Measurements from ENCODE around the gene RXRA. TPM values are rescaled to one million over a fixed set of nuclear protein-coding genes. Genes with fewer than 3 reads are reported as not detected.

Gene RXRA
- total RNA-seq, 1 donor from 2014 or later: 22.8 TPM

GRCh38 chr9:134335486-134336220, 9.4 kb downstream of the RXRA start:
- Mint-ChIP-seq H3K36me3 (ENCODE audit: low read depth) (no peaks in the 10 kb centered on the region), H3K27ac (no peak overlapping the region), H3K9me3 (no peaks in the 10 kb centered on the region), H3K27me3 (ENCODE audit: low read depth) (no peaks in the 10 kb centered on the region), H3K4me1 (ENCODE audit: low read depth) (no peaks in the 10 kb centered on the region), H3K4me3 (ENCODE audit: low read depth) (no peak overlapping the region)
- intact Hi-C loops (cut with micrococcal nuclease): no loop called here
- no peak for DNase-seq (ENCODE audit: low spot score)

- H3K4me1 Mint-ChIP-seq (ENCODE audit: low read depth): no peaks in the 10 kb centered on the region
- H3K4me3 Mint-ChIP-seq (ENCODE audit: low read depth): no peak overlapping the region
- H3K9me3 Mint-ChIP-seq: no peaks in the 10 kb centered on the region
- H3K27me3 Mint-ChIP-seq (ENCODE audit: low read depth): no peaks in the 10 kb centered on the region
- no peak overlapping the region for H3K27ac Mint-ChIP-seq
- no peak for DNase-seq (ENCODE audit: low spot score)
- intact Hi-C loops (cut with micrococcal nuclease): no loop called here
- H3K36me3 Mint-ChIP-seq (ENCODE audit: low read depth): no peaks in the 10 kb centered on the region
These were observed 10.0 kb downstream of the RXRA start for GRCh38 chr9:134336228-134336627.

GRCh38 chr9:134336924-134337323, 10.7 kb downstream of the RXRA start:
- H3K27me3 Mint-ChIP-seq (ENCODE audit: low read depth): no peaks in the 10 kb centered on the region
- no peaks in the 10 kb centered on the region for H3K36me3 Mint-ChIP-seq (ENCODE audit: low read depth)
- intact Hi-C loops (cut with micrococcal nuclease): no loop called here
- H3K4me1 Mint-ChIP-seq (ENCODE audit: low read depth): no peaks in the 10 kb centered on the region
- no peaks in the 10 kb centered on the region for H3K9me3 Mint-ChIP-seq
- no peak for DNase-seq (ENCODE audit: low spot score)
- H3K27ac Mint-ChIP-seq: no peak overlapping the region
- H3K4me3 Mint-ChIP-seq (ENCODE audit: low read depth): no peak overlapping the region

GRCh38 chr9:134337469-134337868, 11.2 kb downstream of the RXRA start:
- Mint-ChIP-seq H3K4me3 (ENCODE audit: low read depth) (no peak overlapping the region), H3K9me3 (no peaks in the 10 kb centered on the region), H3K27me3 (ENCODE audit: low read depth) (no peaks in the 10 kb centered on the region), H3K27ac (no peak overlapping the region), H3K4me1 (ENCODE audit: low read depth) (no peaks in the 10 kb centered on the region), H3K36me3 (ENCODE audit: low read depth) (no peaks in the 10 kb centered on the region)
- no peak for DNase-seq (ENCODE audit: low spot score)
- intact Hi-C loops (cut with micrococcal nuclease): no loop called here

GRCh38 chr9:134338394-134339182, 12.3 kb downstream of the RXRA start:
- H3K27ac Mint-ChIP-seq: no peak overlapping the region
- DNase-seq (ENCODE audit: low spot score): no peak
- no peaks in the 10 kb centered on the region for H3K36me3 Mint-ChIP-seq (ENCODE audit: low read depth)
- H3K4me1 Mint-ChIP-seq (ENCODE audit: low read depth): no peaks in the 10 kb centered on the region
- H3K4me3 Mint-ChIP-seq (ENCODE audit: low read depth): no peak overlapping the region
- intact Hi-C loops (cut with micrococcal nuclease): no loop called here
- H3K9me3 Mint-ChIP-seq: no peaks in the 10 kb centered on the region
- no peaks in the 10 kb centered on the region for H3K27me3 Mint-ChIP-seq (ENCODE audit: low read depth)

- H3K4me3 Mint-ChIP-seq (ENCODE audit: low read depth): no peak overlapping the region
- no peaks in the 10 kb centered on the region for H3K4me1 Mint-ChIP-seq (ENCODE audit: low read depth)
- no peaks in the 10 kb centered on the region for H3K27me3 Mint-ChIP-seq (ENCODE audit: low read depth)
- H3K27ac Mint-ChIP-seq: no peak overlapping the region
- DNase-seq (ENCODE audit: low spot score): no peak
- H3K9me3 Mint-ChIP-seq: no peaks in the 10 kb centered on the region
- intact Hi-C loops (cut with micrococcal nuclease): no loop called here
- H3K36me3 Mint-ChIP-seq (ENCODE audit: low read depth): no peaks in the 10 kb centered on the region
These were observed 13.0 kb downstream of the RXRA start for GRCh38 chr9:134339183-134339806.

- H3K36me3 Mint-ChIP-seq (ENCODE audit: low read depth): no peaks in the 10 kb centered on the region
- intact Hi-C loops (cut with micrococcal nuclease): no loop called here
- no peaks in the 10 kb centered on the region for H3K27me3 Mint-ChIP-seq (ENCODE audit: low read depth)
- DNase-seq (ENCODE audit: low spot score): no peak
- no peaks in the 10 kb centered on the region for H3K9me3 Mint-ChIP-seq
- H3K4me1 Mint-ChIP-seq (ENCODE audit: low read depth): no peaks in the 10 kb centered on the region
- H3K27ac Mint-ChIP-seq: no peak overlapping the region
- H3K4me3 Mint-ChIP-seq (ENCODE audit: low read depth): no peak overlapping the region
These were observed 14.4 kb downstream of the RXRA start for GRCh38 chr9:134340475-134341160.

GRCh38 chr9:134341306-134341705, 15.1 kb downstream of the RXRA start:
- no peak overlapping the region for H3K27ac Mint-ChIP-seq
- DNase-seq (ENCODE audit: low spot score): no peak
- H3K4me1 Mint-ChIP-seq (ENCODE audit: low read depth): no peaks in the 10 kb centered on the region
- no peaks in the 10 kb centered on the region for H3K27me3 Mint-ChIP-seq (ENCODE audit: low read depth)
- H3K4me3 Mint-ChIP-seq (ENCODE audit: low read depth): no peak overlapping the region
- H3K9me3 Mint-ChIP-seq: no peaks in the 10 kb centered on the region
- intact Hi-C loops (cut with micrococcal nuclease): no loop called here
- H3K36me3 Mint-ChIP-seq (ENCODE audit: low read depth): no peaks in the 10 kb centered on the region

- no peaks in the 10 kb centered on the region for H3K9me3 Mint-ChIP-seq
- no peaks in the 10 kb centered on the region for H3K27me3 Mint-ChIP-seq (ENCODE audit: low read depth)
- no peak for DNase-seq (ENCODE audit: low spot score)
- no peaks in the 10 kb centered on the region for H3K36me3 Mint-ChIP-seq (ENCODE audit: low read depth)
- no peaks in the 10 kb centered on the region for H3K4me1 Mint-ChIP-seq (ENCODE audit: low read depth)
- intact Hi-C loops (cut with micrococcal nuclease): no loop called here
- no peak overlapping the region for H3K27ac Mint-ChIP-seq
- no peak overlapping the region for H3K4me3 Mint-ChIP-seq (ENCODE audit: low read depth)
These were observed 15.9 kb downstream of the RXRA start for GRCh38 chr9:134341929-134342745.

GRCh38 chr9:134342746-134343115, 16.5 kb downstream of the RXRA start:
- H3K27me3 Mint-ChIP-seq (ENCODE audit: low read depth): no peaks in the 10 kb centered on the region
- H3K9me3 Mint-ChIP-seq: no peaks in the 10 kb centered on the region
- no peaks in the 10 kb centered on the region for H3K4me1 Mint-ChIP-seq (ENCODE audit: low read depth)

GRCh38 chr9:134343637-134344036, 17.4 kb downstream of the RXRA start:
- H3K27ac Mint-ChIP-seq: no peak overlapping the region
- H3K4me1 Mint-ChIP-seq (ENCODE audit: low read depth): no peaks in the 10 kb centered on the region
- H3K9me3 Mint-ChIP-seq: no peaks in the 10 kb centered on the region
- intact Hi-C loops (cut with micrococcal nuclease): no loop called here
- H3K27me3 Mint-ChIP-seq (ENCODE audit: low read depth): no peaks in the 10 kb centered on the region
- no peak overlapping the region for H3K4me3 Mint-ChIP-seq (ENCODE audit: low read depth)
- no peak for DNase-seq (ENCODE audit: low spot score)
- H3K36me3 Mint-ChIP-seq (ENCODE audit: low read depth): no peaks in the 10 kb centered on the region

More at GRCh38 chr9:134342746-134343115, 16.5 kb downstream of the RXRA start:
- intact Hi-C loops (cut with micrococcal nuclease): no loop called here
- no peak for DNase-seq (ENCODE audit: low spot score)
- H3K27ac Mint-ChIP-seq: no peak overlapping the region
- H3K4me3 Mint-ChIP-seq (ENCODE audit: low read depth): no peak overlapping the region
- H3K36me3 Mint-ChIP-seq (ENCODE audit: low read depth): no peaks in the 10 kb centered on the region

- DNase-seq (ENCODE audit: low spot score): no peak
- intact Hi-C loops (cut with micrococcal nuclease): no loop called here
- no peak overlapping the region for H3K27ac Mint-ChIP-seq
These were observed 18.0 kb downstream of the RXRA start for GRCh38 chr9:134344068-134344799.

More at GRCh38 chr9:134344068-134344799, 18.0 kb downstream of the RXRA start:
- Mint-ChIP-seq H3K36me3 (ENCODE audit: low read depth) (no peaks in the 10 kb centered on the region), H3K4me3 (ENCODE audit: low read depth) (no peak overlapping the region), H3K9me3 (no peaks in the 10 kb centered on the region), H3K4me1 (ENCODE audit: low read depth) (no peaks in the 10 kb centered on the region), H3K27me3 (ENCODE audit: low read depth) (no peaks in the 10 kb centered on the region)
